Fibroblast of skin of left quadriceps (primary cell): ENCODE data around the gene PCED1B.
A peak's percentile ranks its signal among the peaks of the same experiment; 100 is the strongest.
"Not testable (repeated sequence)": the region's sequence is repeated elsewhere in the genome, so short reads cannot be mapped to it uniquely, and the experiment has no call there.

Experiments
- DNase-seq, 2 experiments: peaks; one replicate each; pipeline ENCODE4 v3.0.0-alpha.2; 2013; ENCODE audit warnings: low read depth in 2 of 2

PCED1B gene, protein sequence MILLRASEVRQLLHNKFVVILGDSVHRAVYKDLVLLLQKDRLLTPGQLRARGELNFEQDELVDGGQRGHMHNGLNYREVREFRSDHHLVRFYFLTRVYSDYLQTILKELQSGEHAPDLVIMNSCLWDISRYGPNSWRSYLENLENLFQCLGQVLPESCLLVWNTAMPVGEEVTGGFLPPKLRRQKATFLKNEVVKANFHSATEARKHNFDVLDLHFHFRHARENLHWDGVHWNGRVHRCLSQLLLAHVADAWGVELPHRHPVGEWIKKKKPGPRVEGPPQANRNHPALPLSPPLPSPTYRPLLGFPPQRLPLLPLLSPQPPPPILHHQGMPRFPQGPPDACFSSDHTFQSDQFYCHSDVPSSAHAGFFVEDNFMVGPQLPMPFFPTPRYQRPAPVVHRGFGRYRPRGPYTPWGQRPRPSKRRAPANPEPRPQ

DNA sequence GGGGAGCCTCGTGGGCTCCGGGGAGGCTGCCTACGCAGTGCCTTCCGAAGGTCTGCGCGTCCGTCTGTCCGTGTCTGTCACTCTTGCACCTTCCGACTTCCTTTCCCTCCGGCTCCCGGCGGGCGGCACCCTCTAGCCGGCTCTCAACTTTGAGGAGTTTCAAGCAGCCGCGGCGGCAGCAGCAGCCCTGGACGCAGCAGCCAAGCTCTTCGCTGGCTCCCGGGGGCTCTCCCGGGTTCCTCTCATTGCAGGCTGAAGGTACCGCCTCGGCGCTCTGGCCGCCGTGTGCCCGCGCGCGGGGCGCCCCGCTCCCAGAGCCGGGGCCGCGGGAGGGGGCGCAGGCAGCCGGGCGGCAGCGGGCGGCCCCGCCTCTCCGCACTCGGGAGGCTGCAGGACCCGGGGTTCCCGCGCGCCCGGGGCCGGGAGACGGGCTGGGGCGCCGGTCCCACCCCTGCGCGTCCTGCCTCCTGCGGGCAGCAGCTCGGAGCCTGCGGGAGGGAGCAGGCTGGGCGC lies at the start of gene PCED1B, which contains the start of gene AMIGO2:
Gene PCED1B (plus strand): TSS at position 154 of the 513 bp plus-strand sequence. CDS start 155,443 bp downstream, outside the sequence.
Gene AMIGO2 (minus strand): TSS at position 492 of the 513 bp plus-strand sequence. CDS start 957 bp downstream, outside the sequence.
- no peak for DNase-seq

DNA sequence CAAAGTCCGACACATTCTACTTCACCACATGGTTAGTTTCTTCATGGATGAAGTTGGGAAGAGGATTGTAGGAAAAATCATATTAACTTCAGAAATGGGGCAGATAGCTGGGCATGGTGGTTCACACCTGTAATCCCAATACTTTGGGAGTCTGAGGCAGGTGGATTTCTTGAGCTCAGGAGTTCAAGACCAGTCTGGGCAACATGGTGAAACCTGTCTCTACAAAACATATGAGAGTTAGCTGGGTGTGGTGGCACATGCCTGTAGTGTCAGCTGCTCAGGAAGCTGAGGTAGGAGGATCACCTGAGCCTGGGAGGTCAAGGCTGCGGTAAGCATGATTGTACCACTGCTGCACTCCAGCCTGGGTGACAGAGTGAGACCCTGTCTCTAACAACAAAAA lies 49.5 kb upstream of the PCED1B start:
- no peak for DNase-seq

DNA sequence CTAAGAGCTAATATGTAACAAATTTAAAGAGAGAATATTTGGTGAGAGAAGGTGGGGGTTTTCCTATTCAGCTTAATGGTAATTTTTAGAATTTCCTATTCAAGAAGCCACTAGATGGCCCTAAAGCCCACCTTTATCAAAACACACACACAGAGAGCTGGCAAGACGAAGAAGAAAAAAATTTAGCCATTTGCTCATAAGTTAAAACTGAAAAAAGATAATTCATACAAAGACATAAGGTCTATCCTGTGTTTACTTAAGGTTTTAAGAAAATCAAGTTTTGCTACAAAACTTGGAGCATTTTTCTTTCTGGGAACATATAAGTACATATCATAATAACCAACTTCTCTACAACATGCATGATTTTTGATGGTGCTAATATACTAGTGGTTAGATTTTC lies 46.8 kb upstream of the PCED1B start:
- peak; percentile 36 to 42 for DNase-seq

DNA sequence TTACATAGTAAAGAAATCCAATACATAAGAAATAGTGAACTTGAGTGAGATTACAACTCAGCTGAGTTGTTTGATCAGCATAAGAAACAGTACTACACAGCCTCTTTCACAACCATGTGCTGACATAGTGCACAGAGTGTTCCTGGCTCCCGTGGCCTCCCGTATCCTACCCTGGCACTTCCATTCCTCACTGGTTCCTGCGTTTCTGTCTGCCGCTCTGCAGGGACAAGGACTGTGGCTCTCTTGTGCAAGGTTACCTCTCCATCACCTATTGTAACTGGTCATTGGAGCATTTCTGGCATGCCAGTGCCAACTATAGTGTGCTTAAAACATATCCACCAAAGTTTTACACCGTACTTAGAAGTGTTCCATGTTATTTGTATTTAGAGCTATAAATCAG lies 46.3 kb upstream of the PCED1B start:
- no peak for DNase-seq

DNA sequence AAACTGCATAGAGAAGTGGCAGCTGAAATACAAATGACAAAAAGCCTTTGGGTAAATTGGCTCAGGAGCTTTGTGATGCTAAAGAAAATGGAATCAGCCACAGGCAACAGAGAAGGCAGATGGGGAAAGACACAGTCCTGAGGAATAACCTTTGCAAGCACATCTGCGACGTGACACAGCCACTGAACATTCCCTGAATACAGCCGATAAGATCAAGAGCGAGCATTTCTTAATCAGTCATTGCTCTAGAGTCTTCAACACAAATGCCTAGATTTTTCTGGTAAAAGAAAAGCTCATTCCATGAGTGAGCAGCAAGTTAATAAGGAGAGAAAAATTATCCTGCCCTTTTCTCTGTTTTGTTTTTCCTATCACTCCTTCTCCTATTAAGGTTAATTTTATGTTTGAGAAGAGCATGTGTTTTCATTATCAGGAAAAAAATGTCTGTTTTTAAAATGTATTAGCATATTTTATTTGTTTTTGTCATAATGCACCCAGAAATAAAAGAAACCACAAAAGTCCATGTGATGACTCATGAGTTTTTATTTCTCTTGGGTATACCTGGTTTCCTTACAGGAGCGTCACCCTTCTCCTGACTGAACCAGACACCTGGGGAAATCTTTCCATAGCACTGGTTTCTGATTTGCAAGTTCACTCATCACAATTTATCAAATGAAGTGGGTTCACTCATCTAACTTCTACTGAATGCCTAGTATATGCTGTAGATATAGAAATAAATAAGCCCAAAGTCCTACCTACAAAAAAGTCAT lies 45.4 kb upstream of the PCED1B start:
- no peak for DNase-seq

DNA sequence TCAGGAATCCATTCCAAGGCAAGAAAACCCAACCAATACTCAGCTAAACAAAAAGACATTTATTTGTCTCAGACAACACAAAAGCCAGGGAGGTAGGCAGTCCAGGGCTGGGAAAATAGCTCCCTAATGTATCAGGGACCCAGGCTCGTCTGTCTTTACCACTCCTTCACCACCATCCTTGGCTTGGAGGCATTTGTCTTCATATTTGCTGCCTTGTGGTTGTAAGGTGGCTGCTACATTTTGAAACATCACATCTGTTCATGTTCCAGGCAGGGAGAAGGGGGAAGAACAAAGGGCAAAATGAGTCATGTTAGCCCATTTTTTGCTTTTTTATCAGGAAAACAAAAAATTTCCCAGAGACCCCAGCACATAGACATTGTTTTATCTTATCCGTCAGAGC lies 44.8 kb upstream of the PCED1B start:
- DNase-seq = no peak

DNA sequence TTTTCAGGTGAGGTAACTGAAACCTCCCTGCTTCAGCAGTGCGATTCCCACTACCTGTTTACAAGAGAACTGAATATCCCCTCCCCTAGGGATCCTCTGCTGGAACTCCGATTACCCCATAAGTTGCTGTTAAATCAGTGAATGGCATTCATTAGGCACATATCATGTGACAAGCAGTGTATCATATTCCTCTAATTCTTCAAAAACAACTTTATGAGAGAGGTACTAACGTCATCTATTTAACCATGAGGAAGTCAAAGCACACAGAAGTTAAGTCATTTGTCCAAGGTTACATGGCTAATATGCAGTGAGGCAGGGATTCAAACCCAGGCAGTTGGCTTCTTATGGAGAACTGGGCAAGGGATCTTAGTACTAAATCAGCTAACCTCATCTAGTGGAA lies 43.9 kb upstream of the PCED1B start:
- no peak for DNase-seq

DNA sequence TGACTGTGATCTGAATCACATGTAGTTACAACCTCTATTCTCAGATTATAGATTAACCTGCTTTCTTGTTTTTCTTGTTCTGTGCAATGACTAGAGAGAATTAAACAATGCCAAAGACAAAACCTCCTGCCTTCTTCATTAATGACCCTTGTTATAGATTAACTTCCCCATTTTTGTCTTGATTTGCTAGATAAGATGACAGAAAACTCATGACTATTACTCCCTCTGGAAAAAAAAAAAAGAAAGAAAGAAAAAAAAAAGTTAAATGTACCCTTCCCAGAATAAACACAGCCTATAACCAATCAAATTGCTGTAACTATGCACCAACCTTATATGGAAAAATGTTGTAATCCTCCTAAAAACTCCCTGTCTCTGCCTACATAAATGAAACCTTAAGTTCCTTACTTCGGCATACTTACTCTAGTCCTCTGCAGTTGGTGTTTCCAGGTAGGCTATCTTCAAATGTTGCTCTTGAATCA lies 41.1 kb upstream of the PCED1B start:
- DNase-seq = no peak

DNA sequence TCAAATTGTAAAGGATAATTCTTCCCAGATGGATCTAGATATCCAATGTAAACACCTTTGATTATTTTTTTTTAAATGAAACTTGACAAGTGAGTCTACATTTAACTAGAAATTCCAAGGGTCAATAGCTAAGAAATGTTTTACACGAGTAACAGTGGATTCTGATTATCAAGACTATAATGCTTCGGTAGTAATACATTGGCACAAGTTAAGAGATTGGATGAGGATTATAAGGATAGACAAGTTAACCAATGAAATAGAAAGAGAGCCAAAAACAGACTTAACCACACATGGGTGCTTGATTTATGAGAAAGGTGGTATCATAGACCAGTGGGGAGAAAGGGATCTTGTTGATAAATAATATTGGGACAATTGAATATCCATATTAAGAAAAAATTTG lies 40.3 kb upstream of the PCED1B start:
- DNase-seq = no peak

DNA sequence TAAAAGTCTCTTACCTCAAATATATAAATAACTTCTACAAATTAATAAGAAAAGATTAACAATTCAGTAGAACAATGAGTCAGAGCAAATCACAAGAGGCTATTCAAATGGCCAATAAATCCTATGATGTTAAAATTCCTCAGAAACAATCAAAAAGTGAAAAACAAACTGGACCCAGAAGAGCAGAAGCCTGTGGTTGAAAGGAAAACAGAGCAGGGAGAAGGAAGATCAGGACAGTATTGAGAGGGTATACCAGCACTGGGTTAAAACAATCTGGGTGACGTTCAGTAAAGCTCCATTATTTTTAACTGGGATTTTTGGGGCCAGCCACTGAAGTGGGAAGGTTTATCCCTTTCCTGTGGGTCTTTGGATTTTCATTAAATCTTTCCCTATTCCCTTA lies 39.7 kb upstream of the PCED1B start:
- no peak for DNase-seq

DNA sequence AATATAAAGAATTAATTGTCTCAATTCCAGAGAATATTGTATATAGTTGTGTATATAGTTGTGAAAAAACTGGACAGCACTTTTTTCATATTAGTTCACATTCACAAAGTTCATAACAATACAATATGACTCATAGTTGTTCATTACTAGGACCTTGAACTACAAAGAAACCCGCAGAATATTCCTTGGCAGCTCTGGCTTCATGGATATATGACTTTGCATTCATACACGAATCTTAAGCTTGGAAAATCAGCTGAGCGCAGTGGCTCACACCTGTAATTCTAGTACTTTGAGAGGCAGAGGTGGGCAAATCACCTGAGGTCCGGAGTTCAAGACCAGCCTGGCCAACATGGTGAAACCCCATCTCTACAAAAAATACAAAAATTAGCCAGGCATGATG lies 38.1 kb upstream of the PCED1B start:
- DNase-seq = no peak

DNA sequence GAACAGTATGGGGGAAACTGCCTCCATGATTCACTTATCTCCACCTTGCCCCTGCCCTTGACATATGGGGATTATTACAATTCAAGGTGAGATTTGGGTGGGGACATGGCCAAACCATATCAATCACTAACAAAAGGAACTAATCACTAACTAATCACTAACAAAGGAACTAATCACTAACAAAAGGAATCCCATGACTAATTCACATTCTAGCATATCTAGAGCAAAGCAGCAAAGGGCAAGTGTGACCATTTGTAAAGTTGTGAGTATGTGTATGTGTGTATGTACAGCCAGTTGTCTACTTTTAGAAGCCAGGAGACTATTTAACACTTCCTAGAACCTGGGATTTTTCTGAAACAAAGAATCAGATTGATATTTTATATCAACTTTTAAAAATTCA lies 30.9 kb upstream of the PCED1B start:
- DNase-seq = no peak

DNA sequence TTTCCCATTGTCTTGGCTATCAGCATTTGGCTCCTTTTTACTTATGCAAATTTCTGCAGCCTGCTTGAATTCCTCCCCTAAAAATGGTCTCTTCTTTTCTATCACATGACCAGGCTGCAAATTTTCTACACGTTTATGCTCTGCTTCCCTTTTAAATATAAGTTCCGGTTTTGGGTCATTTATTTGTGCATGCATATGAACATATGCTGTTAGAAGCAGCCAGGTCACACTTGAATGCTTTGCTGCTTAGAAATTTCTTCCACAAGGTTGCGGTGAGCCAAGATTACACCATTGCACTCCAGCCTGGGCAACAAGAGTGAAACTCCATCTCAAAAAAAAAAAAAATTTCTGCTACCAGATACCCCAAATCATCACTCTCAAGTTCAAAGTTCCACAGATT lies 28.1 kb upstream of the PCED1B start:
- DNase-seq = not testable (repeated sequence)

DNA sequence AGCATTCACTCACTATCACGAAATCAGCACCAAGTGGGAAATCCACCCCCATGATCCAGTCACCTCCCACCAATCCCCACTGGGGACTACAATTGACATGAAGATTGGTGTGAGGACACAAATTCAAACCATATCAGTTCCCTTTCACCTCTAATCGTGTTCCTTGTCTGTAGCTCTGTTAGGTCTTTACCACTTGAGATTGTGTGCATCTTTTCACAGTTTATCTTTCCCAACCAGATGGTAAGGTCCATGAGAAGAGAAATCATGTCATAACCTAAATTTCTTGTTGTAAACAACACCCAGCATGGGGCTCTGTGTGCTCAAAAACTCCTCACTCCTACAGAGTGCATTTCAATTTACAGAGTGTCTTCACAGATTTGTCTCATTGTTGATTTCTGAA lies 27.1 kb upstream of the PCED1B start:
- DNase-seq = no peak

DNA sequence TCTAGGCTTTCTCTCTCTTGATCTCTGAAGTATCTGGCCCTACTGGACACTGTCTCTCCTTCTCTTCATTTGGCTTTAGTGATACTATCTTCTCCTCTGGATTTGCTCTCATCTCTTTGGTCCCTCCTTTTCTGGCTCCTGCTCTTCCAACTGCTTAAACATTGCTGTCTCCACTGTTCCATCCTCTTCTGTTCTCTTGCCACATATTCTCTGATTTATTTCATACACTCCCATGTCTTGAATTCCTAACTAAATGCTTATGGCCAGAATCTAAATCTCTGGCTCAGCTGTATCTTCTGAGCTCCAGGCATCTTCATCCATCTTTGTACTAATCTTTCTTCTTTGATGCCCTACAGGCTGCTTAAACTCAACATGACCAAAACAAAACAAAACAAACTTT lies 25.5 kb upstream of the PCED1B start:
- no peak for DNase-seq

DNA sequence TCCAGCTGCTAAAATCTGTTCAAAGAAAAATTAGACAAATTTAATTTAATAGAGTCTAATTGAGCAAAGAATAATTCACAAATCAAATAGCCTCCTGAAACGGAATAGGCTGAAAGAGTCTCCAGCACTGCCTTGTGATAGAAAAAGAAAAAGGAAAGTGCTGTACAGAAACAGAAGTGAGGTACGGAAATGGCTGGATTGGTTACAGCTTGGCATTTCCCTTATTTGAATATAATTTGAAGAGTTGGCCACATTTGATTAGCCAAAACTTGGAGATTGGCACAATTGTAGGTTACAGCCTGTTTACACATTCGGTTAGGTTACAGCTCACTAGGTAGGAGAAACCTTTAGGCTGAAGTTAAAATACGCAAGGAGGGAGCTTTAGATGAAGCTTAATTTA lies 24.8 kb upstream of the PCED1B start:
- DNase-seq = no peak

DNA sequence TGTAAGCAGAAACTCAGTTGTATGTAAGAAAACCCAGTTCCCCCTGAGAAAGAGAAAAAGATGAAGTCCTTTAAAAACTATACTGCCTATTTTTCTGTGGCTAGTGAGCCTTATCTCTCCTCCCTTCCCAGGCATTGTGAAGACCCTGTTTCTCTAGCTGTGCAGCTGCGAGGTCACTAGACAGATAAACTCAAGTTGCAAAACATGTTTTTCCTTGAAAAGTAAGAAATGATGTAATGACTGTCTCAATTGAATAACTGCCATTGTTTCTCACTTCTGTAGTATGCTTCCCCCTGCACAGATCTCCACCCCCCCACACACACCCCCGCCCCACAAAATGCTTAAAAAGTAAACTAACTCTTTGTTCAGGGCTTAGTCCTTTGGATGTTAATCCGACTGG lies 23.6 kb upstream of the PCED1B start:
- not testable (repeated sequence) for DNase-seq

DNA sequence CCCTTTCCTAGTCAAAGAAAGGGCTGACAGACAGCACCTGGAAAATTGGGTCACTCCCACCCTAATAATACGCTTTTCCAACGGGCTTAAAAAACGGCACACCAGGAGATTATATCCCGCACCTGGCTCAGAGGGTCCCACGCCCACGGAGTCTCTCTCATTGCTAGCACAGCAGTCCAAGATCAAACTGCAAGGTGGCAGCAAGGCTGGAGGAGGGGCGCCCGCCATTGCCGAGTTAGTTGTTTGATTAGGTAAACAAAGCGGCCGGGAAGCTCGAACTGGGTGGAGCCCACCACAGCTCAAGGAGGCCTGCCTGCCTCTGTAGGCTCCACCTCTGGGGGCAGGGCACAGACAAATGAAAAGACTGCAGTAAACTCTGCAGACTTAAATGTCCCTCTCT lies 22.5 kb upstream of the PCED1B start:
- not testable (repeated sequence) for DNase-seq

DNA sequence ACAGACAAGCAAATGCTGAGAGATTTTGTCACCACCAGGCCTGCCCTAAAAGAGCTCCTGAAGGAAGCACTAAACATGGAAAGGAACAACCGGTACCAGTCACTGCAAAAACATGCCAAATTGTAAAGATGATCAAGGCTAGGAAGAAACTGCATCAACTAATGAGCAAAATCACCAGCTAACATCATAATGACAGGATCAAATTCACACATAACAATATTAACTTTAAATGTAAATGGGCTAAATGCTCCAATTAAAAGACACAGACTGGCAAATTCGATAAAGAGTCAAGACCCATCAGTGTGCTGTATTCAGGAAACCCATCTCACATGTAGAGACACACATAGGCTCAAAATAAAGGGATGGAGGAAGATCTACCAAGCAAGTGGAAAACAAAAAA lies 20.8 kb upstream of the PCED1B start:
- not testable (repeated sequence) for DNase-seq

DNA sequence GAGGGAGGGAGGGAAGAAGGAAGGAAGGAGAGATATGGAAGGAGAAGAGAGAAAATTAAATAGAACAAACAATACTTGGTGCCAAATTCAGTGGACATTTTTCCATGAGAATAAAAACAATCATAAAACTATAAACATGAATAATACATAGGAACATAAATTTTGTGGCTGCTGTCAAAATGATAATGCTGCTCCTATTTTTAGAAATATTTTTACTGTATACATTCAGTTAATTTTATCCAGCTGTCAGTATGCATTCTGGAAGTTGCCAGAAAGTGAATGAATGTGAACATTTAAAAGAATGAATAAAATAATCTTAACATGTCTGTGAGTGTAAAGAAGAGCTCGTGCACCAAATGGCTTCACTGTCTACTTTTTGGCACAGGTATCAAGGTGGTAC lies 13.9 kb upstream of the PCED1B start:
- DNase-seq = no peak

DNA sequence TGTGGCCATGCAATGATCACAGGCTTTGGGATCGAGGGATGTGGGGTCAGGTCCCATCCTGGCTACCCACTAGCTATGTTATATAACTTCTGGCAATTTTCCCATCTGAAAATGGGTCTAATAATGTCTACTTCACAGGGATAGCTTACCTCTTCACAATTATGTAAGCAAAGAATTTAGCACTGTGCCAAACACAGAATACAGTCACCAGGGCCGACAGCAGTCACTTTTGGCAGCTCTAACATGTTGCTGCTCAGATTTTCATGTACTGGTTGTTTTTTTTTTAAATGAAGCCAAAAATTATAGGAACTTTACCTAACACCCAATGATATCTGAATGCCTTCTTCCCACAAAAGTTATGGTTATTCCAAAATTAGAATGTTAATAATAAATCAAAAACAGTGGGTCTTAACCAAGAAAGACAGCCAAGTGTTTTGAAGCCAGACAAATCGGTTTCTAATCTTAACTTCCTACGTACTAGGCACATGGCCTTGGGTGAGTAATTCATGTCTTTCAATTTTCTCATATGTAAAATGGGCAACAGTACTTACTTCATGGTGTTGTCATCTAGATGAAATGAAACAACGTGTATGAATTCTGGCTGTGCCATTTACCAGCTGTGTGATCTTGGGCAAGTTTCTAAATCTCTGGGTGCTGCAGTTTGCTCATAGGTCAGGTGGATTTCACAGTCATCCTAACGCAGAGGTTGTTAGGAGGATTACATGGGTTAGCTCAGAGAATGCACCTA lies 13.0 kb upstream of the PCED1B start:
- no peak for DNase-seq

DNA sequence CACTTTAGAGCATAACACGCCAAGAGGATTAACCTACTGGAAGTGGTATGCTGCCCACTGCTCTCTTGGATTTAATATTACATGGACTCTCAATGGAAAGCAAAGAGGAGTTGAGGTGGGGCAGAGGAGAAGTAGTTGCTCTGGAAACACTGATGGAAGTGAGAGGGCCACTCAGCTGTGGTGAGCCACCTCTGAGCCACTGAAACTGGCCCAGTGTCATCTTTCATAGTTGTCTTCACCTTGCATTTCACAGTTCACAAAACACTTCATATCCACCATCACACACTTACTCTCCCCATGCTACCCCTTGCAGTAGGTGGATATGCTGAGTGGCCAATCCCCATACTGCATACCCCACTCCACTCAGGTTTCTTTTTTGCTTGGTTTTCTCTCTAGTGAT lies 12.2 kb upstream of the PCED1B start:
- no peak for DNase-seq
